NB4 (cell line): Measurements from ENCODE around the gene ATP6V1G1.

Experiments
- DNase-seq: peaks from one replicate; pipeline ENCODE4 v3.0.0; 2010; ENCODE audit warnings: low read depth
- H3K4me3 ChIP-seq: one replicate; pipeline ENCODE4 v1.5.1; 2011; ENCODE audit warnings: mild to moderate bottlenecking, low read depth, low read length, moderate library complexity
- MYC ChIP-seq: IDR thresholded peaks from 2 replicates; pipeline ENCODE4 v1.6.1; 2011; ENCODE audit warnings: low read depth, low read length
- POLR2A ChIP-seq: IDR thresholded peaks from 2 replicates; pipeline ENCODE4 v1.6.1; 2011; ENCODE audit warnings: mild to moderate bottlenecking; ENCODE audit not compliant: insufficient read length; ENCODE audit errors: extremely low read depth
- TF ChIP-seq, protein P1 (sequence below): IDR thresholded peaks from one replicate; pipeline ENCODE4 v1.5.1; 2012; ENCODE audit warnings: low read depth, low read length
- TF ChIP-seq, protein P2 (sequence below): IDR thresholded peaks from 2 replicates; pipeline ENCODE4 v1.6.1; 2011; ENCODE audit warnings: low read depth, low read length

Gene ATP6V1G1

DNA sequence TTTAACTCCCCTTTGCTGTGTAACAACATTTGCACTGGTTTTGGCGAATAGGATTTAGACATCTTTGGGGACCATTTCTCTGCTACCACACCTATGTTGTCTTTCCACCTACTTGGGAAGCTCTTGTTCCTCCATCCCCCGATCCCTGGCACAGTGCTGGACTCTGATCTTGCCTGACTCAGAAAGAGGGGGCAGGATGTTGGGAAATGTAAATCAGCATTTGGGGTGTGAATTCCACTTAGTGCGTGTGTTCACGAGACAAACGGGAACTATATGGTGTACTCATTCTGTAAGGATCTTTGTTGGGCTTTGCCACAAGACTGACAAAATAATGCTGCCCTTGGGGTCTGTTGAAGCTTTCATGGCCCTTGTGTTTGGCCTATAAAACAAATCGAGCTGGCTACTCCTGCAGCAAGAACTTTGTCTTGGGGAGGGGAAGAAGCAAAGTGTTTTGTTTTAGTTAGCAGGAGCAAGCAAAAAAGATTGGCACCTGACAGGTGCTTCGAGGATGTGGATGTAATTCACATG lies 42.1 kb downstream of the ATP6V1G1 start:
- TF ChIP-seq POLR2A = no peak
- TF ChIP-seq MYC = no peak
- TF ChIP-seq, protein P1, sequence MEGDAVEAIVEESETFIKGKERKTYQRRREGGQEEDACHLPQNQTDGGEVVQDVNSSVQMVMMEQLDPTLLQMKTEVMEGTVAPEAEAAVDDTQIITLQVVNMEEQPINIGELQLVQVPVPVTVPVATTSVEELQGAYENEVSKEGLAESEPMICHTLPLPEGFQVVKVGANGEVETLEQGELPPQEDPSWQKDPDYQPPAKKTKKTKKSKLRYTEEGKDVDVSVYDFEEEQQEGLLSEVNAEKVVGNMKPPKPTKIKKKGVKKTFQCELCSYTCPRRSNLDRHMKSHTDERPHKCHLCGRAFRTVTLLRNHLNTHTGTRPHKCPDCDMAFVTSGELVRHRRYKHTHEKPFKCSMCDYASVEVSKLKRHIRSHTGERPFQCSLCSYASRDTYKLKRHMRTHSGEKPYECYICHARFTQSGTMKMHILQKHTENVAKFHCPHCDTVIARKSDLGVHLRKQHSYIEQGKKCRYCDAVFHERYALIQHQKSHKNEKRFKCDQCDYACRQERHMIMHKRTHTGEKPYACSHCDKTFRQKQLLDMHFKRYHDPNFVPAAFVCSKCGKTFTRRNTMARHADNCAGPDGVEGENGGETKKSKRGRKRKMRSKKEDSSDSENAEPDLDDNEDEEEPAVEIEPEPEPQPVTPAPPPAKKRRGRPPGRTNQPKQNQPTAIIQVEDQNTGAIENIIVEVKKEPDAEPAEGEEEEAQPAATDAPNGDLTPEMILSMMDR = no peak
- TF ChIP-seq, protein P2, sequence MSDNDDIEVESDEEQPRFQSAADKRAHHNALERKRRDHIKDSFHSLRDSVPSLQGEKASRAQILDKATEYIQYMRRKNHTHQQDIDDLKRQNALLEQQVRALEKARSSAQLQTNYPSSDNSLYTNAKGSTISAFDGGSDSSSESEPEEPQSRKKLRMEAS = no peak
- H3K4me3 ChIP-seq = no peak overlapping the region
- DNase-seq = no peak

- TF ChIP-seq, protein P2 = no peak
- TF ChIP-seq POLR2A (no peak), MYC (no peak)
- TF ChIP-seq, protein P1 = no peak
Measured at GRCh38 chr9:114631166-114631565, 43.6 kb downstream of the ATP6V1G1 start.

GRCh38 chr9:114633438-114634089 lies 46.0 kb downstream of the ATP6V1G1 start:
- no peak for DNase-seq
- TF ChIP-seq MYC (no peak), POLR2A (no peak)
- TF ChIP-seq, protein P1 = no peak
- TF ChIP-seq, protein P2 = no peak
- H3K4me3 ChIP-seq = no peak overlapping the region

More at GRCh38 chr9:114631166-114631565, 43.6 kb downstream of the ATP6V1G1 start:
- no peak for DNase-seq
- no peak overlapping the region for H3K4me3 ChIP-seq

GRCh38 chr9:114634387-114634786 lies 46.8 kb downstream of the ATP6V1G1 start:
- H3K4me3 ChIP-seq = no peak overlapping the region
- no peak for DNase-seq
- TF ChIP-seq, protein P1 = no peak
- TF ChIP-seq, protein P2 = no peak
- TF ChIP-seq MYC = no peak
- no peak for TF ChIP-seq POLR2A

DNA sequence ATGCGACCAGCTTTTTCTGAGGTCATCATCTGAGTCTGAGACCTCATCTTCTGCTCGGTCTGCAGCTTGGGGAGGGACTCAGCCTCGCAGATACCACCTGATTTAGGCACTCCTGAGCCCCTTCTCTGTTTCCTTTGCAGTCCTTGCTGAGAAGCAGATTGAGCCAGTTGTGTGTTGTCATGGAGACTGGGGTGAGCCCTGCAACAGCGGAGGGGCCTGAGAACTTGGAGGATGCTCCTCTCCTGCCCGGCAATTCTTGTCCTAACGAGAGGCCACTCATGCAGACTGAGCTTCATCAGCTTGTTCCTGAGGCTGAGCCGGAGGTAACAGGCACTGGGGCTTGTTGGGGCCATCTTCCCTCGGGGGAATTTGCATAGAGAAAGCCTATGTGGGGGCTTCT lies 50.8 kb downstream of the ATP6V1G1 start:
- no peak for DNase-seq
- no peak overlapping the region for H3K4me3 ChIP-seq
- TF ChIP-seq, protein P1 = no peak
- no peak for TF ChIP-seq POLR2A
- TF ChIP-seq MYC = no peak
- TF ChIP-seq, protein P2 = no peak
